ENCODE measurements around the gene TSPAN17.

Gene TSPAN17

DNA sequence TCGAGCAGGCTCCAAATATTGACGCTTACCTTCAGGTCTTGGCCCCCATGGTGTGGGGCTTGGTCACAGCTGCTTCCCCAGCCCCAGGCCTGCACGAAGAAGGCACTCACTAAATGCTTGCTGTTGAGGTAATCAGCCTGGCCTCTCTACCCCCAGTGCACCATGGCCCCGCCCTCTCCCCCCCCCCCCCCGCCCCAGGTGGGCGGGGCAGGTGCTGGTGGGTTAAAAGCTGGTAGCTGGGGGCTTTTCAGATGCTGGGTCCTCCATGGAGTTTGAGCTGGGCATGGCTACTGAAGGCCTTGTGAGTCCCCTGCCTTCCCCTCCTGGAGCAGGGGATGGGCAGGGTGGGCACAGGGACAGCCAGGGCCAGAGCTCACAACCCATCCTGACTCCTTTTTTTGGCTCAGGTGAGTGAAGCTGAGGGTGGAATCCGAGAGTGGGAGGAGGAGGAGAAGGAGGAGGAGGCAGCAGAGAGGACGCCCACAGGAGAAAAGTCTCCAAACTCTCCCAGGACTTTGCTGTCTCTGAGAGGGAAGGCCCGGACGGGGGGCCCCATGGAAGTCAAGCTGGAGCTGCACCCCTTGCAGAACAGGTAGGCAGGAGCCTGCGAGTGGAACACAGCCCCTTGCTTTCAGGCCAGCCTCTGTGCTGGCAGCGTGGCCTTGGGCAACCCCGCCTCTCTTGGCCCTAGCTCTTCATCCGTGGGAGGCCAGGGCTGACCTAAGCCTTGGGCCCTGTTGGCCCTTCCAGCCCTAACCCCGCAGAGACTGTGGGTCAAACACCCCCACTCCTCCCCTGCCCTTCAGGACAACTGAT is 4.4 kb upstream of the TSPAN17 start:
- DNase-seq (ENCODE audit: low read depth) = no peak

DNA sequence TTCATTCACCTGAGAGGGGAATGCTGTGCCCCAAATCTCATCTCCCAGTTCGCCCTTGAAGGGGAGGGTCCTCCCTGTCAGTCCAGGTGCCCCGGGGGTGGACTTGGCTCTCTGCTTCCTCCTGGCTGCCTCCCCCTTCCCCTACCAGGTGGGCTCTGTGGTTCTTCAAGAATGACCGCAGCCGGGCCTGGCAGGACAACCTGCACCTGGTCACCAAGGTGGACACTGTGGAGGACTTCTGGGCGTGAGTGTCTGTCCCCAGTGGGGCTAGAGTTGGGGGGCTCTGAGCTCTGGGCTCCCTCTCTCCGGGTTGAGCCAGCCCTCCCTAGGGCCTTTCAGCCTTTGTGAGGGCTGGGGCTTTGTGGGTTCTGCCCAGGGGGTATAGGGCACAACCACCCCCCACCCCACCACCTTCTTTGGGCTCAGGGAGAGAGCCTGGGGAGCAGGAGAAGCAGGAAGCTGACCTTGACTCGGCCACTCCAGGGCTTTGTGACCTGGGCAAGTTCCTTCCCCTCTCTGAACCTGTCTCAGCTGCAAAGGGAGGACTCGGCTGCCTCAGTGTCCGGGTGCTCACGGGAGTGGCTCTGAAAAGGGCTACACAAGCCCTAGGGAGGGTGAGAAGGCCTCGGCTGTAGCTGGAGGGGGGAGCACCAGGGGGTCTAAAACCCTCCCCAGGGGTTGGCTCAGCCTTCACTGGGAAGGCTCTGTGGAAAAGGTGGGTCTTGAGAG is 3.6 kb upstream of the TSPAN17 start:
- DNase-seq (ENCODE audit: low read depth) = no peak

DNA sequence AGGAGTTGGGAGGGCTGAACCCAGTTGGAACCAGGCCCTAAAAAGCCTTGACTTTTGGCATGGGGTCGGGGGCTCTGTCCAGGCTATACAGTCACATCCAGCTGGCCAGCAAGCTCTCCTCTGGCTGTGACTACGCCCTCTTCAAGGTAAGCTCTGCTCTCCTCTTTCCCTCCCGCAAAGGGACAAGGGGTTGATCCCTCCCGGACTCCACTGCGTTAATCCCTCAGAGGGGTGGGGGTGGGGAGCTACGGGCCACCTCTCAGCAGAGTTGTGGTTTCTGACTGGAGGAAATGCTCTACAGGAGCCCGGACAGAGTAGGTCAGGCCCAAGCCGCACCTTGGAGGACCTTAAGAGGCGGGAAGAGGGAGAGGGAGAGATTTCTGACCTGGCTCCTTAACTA is 3.0 kb upstream of the TSPAN17 start:
- no peak for DNase-seq (ENCODE audit: low read depth)

DNA sequence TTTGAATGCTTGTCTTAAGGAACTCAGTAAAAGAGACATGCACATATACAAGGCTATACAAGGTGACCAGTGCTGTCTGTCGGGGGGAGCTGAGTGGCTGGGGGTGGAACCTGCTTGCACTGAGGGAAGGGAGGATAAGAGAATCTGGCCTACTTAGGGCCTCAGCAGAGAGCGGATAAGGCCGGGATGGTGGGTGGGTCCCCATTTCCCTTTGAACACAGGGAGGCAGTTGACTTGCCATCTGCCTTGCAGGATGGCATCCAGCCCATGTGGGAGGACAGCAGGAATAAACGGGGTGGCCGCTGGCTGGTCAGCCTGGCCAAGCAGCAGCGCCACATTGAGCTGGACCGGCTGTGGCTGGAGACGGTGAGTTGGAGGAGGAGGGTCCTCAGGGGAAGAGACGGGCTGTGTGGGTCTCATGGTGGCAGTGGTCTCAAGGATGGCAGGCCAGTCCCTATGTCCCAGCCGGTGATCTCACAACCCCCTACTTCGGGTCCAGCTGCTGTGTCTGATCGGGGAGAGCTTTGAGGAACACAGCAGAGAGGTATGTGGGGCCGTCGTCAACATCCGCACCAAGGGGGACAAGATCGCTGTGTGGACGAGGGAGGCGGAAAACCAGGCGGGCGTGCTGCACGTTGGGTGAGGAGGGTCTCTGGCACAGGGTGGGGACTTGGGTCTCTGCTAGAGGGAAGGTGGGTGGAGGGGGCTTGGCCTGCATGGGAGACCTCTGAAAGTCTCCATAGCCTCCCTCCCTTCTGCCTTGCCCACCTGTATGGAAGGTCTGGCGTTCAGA is 2.2 kb upstream of the TSPAN17 start:
- no peak for DNase-seq (ENCODE audit: low read depth)

DNA sequence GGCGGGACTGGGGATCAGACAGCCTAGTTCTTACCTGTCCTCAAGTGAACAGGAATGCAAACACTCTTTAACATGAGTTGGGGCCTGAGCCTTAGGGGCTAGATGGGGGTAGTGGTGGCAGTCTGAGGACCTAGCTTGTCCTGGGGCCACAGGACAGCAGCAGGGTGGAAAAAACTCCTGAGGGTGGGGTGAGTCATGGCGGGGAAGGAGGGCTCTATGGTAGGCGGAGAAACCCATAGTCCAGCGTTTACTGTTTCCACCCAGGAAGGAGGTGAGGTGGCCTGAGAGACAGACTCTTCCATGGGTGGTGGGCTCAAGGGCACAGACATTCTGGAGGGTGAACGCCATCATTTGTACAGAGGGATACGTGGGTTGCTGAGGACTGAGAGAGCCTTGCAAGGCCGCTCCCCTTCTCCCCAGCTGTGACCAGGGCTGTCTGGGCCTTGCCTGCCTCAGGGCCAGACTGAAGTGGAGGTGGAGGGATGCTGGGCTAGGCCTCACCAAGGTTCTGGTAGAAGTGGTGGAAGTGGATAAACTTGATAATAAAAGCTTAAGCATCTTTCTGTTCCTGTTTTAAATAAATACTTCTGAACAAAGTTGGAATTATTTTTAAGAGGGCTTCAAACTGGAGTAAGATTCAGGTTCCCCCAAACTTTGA is 1.1 kb upstream of the TSPAN17 start:
- no peak for DNase-seq (ENCODE audit: low read depth)

DNA sequence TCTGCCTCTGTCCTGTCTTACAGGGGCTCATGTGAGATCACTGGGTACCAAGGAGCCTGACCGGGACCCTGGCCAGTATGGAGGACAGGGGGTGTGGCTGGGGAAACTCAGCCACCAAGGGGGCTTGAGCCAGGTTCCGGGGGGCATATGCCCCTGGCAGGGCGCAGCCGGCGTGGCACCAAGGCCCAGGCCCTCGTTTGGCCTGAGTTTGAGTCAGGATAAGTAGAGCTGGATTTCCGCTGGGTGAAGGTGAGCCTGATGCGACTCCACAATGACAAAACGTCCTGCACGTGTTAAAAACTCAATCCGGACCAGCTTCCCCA is 616 bp upstream of the TSPAN17 start:
- DNase-seq (ENCODE audit: low read depth) = no peak

DNA sequence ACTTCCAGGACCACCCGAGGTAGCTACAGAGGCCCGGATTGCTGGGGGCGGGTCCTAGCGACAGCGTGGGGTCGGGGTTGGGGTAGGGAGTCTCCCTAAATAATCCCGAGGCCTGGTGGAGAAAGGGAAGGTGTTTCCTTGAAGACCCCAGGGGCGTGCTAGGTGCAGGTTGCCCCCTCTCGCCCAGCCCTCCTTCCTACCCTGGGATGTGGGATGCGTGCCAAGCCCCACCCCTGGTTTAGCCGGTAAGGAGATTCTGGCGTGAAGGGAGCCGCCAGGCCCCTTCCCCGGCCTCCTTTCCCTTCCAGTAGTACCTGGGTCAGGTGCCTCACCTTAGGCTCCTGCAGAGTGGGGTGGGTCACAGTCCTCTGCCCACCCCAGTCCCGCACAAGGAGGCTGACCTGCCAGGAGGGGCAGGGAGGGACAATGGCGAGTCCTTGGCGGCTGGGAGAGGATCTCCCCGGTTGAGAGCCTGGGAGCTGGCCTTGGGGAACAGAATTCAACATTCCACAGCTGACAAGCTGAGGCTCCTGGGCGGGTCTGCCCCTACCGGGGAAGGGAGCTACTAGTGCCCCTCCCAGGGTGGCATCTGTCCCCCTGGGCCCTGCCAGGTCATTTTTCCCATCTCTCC is 674 bp downstream of the TSPAN17 start:
- no peak for DNase-seq (ENCODE audit: low read depth)

DNA sequence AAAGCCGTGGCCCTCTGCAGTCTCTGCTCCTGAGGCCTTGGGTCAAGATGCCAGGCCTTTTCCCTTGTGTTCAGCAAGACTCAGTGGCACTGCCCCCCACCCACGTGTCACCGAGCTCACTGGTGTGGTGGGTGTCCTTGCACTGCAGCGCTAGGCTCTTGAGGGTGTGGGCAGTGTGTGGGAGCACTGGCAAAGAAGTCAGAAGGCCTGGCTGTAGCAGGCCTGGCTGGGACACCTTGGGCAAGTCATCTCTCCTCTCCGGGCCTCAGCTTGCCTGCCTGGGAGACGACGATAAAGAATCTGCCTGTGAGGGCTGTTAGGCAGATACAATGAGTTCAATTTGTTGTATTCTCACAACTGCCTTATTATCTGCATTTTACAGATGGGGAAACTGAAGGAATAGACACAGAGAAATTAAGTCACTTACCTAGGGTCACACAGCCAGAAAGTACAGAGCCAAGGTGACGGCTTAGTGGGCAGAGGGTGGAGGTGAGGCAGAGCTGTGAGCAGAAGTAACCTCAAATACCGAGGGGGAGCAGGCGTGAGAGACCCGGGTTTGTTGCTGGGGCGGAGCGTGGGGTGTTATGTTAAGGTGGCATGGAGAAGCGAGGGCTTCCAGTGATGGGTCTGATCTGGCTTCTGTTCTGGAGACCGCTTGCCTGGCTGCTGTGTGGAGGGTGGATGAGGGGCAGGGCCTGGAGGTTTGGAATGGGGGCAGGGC is 1.4 kb downstream of the TSPAN17 start:
- DNase-seq (ENCODE audit: low read depth) = no peak

DNA sequence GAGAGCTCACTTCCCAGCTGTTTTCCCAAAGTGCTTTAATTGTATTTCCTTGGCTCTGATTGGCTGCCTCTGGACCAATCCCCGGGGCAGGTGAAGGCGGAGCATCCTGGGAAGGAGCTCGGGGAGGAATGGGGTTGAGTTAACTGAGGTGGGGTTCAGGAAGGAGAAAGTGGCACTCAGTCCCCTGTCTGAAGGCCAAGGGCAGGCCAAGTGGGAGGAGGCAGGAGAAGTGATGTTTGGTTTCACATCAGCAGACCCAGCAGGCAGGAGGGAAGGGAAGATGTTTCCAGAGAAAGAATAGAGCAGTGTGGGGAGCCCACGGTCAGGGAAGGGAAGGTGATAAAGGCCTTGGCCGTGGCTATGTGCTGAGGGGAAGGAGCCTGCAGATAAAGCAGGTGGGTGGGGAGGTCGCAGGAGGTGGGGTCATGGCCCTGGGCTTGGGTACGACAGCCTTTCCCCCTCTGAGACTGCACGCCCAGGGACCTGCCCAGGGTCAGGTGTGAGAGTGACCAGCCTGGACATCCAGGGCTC is 3.1 kb downstream of the TSPAN17 start:
- no peak for DNase-seq (ENCODE audit: low read depth)

DNA sequence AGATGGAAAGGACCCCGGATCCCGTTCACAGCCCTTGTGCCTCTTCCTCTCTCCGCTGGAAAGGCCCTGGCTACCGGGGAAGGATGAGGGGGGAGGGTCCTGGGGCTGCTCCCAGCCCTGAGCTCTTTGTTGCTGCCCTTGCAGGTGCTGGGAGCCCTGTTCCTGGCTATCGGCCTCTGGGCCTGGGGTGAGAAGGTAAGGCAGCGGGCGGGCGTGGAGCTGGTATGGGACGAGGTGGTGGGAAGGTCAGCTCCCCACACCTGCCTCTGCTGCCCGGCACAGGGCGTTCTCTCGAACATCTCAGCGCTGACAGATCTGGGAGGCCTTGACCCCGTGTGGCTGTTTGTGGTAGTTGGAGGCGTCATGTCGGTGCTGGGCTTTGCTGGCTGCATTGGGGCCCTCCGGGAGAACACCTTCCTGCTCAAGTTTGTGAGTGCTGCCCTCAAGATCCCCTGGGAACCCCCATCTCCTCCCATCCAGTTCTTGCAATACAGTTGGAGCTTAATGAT is 4.2 kb downstream of the TSPAN17 start:
- no peak for DNase-seq (ENCODE audit: low read depth)

DNA sequence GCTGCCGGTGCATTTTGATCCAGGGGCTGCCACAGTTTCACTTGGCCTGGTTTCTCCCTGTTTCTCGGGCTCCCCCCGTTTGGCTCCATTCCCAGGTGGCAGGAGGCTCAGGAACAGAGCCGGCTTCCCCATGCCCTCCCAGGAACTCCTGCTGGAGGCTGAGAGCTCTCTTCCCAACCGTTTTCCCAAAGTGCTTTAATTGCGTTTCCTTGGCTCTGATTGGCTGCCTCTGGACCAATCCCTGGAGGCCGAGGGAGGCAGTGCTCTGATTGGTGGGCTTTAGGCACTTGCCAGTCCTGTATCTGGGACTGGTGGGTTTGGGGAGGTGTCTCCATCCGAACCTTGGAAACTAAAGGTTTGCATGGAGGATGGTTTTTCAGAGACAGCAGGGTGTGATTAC is 4.9 kb downstream of the TSPAN17 start:
- DNase-seq (ENCODE audit: low read depth) = no peak

DNA sequence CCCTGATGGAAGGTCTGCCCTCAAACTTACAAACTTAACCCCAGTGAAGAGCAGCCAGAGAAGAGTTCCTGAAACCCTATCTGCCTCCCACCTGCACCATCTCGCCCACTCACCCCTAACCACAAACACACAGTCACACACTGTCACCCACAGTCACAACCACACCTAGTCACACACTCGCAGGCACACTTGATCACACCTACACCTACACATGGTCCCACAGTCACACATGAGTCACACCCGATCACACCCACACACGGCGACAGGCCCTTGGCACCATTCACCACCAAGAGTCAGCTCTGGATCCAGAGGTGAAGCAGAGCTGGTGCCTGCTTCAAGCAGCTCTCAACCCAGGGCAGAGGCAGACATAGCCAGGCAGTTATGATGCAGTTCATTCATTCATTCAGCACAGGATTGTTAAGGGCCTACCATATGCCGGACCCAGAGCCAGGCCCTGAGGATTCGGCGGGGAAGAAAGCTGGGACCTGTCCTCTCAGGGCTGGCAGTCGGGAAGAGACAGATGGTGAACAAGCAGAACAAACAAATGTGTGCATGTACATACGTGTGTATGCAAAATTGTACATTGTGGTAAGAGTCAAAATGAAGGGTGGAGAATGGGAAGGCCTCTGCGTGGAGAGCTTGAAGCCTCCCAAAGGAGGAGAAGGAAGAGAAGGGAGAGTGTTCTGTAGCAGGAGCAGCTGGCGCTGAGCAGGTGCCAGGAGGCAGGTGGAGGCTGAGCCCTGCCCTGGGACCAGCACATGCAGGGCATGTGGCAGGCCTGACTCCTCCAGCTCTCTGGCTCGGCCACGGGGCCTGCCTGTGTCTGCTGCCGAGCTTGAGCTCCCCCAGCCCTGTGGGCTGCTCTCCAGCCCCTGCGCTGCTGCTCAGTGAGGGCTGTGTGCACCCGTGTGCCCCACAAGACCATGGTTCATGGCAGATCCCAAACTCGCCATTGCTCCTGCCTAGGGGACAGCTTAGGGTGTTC is 6.4 kb downstream of the TSPAN17 start:
- DNase-seq (ENCODE audit: low read depth) = no peak

DNA sequence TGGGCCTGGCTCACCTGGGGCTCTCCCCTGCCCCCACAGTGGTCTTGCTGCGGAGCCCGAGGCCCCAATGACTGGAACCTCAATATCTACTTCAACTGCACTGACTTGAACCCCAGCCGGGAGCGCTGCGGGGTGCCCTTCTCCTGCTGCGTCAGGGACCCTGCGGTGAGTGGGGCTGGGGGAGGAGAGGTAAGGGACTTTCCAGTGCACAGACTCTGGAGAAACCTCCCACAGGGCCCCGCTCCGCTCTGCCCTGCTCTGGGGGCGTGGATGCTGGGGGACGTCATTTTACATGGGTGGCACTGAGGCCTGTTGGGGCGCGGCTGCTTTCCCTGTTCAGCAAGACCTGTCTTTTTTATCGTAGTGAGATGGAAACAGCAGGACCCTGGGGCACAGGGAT is 7.6 kb downstream of the TSPAN17 start:
- no peak for DNase-seq (ENCODE audit: low read depth)

DNA sequence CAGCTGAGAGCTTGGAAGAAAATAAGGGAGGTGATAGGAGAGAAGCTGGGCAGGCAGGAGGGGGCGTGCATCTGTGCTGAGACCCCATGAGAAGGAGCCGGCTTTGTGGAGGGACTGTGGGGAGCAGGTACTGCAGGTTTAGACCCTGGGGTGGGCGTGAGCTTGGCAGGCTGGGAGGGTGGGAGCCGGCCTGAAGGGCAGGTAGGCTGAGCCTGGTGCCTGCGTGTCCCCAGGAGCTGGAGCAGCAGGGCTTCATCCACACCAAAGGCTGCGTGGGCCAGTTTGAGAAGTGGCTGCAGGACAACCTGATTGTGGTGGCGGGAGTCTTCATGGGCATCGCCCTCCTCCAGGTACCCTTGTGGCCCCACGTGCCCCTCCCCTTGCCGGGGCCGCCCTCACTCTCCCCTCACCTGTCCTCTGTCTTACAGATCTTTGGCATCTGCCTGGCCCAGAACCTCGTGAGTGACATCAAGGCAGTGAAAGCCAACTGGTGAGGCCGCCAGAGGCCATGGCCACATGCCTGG is 9.2 kb downstream of the TSPAN17 start:
- no peak for DNase-seq (ENCODE audit: low read depth)

DNA sequence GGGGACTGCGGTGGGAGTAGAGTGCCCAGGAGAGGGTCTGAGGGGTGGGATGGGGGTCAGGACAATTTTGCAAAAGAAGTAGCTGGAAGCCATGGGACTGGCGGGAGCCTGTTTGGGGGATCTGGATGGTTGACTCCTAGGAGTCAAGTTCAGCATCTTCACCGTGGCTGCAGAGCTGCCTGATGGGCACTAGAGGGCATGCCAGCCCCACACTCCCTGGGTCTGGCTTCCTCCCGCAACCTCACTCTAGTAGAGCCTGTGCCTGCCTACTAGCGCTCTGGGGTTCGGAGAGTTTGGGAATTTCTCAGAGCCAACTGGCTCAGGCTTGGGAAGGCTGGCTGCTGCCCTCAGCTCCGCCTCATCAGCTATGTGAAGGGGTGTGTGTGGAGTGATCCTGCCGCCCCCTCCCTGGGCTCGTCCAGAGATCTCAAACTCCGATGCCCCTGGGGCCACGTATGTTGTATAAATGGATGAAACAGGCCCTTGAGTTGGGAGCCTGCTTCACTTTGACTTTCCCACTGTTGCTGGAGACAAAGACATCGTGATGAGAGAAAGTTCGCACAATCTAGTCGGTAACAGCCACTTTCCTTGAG is 10.8 kb downstream of the TSPAN17 start:
- DNase-seq (ENCODE audit: low read depth) = peak; percentile 38

DNA sequence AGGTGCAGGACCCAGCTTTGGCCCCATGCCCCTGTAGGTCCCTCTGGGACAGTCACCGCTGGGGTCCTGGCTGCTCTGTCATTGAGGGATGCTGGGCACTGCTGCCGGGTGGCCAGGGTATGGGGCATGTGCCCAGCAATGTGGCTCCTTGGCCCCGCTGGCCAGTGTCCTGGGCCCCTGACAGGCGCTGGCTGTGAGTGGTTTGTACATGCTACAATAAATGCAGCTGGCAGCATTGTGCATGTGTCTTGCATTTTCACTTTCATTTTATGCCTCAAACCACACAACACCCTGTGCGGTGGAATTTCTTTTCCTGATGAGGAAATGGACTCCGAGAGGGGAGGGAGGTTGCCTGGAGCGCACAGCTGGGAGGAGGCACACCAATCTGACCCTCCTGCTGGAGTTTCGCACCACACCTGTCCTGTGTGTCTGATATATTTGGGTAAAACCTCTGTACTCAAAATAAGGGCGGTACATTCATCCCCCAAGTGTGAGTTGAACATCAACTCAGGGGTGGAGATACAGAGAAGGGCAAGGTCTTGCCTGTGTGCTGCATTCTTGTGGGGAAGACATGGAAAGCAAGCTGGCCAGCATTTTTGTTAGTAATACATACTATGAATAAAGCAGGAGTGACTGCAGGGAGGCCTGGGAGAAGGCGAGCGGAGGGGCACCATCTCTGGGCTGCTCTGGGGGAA is 11.7 kb downstream of the TSPAN17 start:
- DNase-seq (ENCODE audit: low read depth) = no peak

DNA sequence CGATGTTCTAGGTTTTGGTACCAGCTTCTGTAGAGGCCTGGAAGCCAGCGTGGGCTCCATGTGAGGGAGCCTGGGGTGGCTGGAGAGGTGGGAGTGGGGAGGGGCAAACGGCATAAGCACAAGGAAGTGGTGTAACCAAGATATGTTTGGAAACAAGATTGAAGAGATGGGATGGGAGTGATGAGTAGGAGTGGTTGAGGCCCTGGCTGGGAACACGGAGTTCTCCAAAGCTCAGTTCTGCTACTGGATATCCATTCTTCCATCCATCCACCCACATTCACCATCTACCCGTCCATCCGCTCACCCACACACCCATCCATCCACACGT is 12.2 kb downstream of the TSPAN17 start:
- no peak for DNase-seq (ENCODE audit: low read depth)

DNA sequence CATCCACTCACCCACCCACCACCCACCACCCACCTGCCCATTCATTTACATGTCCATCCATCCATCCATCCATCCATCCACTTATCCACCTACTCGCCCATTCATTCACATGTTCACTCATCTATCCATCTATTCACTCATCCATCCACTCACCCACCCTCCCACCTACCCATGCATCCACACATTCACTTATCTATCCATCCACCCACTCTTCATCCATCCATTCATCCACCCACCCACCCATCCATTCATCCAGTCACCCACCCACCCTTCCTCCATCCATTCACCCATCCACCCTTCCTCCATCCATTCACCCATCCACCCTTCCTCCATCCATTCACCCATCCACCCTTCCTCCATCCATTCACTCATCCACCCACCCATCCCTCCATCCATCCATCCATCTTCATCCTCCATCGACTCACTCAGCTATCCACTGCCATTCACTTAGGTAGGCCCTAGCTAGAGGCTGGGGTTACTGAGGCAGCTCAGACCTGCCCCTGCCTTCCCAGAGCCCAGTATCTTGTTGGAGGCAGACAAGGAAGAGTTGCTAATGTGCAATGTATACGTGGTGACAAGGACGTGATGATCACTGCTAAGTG is 12.7 kb downstream of the TSPAN17 start:
- no peak for DNase-seq (ENCODE audit: low read depth)

All from stimulated activated CD8-positive, alpha-beta memory T cell treated with anti-CD3 and anti-CD28 coated beads, Interleukin-15, amount 100 ng/mL, for 1 hour (primary cell).